A549 treated with GW870086 at 1 μM for 4 hours (cell line): ENCODE results near the gene KERA. TPM values are rescaled to one million over a fixed set of nuclear protein-coding genes. Genes with fewer than 3 reads are reported as not detected.

Experiments
- total RNA-seq: library from RNA; stranded (reverse); fragments of 200-300 nt; extraction: Qiagen RNA extraction; gene quantifications from 5 replicates; pipeline ENCODE4 v1.2.3, GENCODE V29; 2022; ENCODE audit warnings: low read depth

Gene KERA, protein sequence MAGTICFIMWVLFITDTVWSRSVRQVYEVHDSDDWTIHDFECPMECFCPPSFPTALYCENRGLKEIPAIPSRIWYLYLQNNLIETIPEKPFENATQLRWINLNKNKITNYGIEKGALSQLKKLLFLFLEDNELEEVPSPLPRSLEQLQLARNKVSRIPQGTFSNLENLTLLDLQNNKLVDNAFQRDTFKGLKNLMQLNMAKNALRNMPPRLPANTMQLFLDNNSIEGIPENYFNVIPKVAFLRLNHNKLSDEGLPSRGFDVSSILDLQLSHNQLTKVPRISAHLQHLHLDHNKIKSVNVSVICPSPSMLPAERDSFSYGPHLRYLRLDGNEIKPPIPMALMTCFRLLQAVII
- total RNA-seq, result not detected in 5 replicates

DNA sequence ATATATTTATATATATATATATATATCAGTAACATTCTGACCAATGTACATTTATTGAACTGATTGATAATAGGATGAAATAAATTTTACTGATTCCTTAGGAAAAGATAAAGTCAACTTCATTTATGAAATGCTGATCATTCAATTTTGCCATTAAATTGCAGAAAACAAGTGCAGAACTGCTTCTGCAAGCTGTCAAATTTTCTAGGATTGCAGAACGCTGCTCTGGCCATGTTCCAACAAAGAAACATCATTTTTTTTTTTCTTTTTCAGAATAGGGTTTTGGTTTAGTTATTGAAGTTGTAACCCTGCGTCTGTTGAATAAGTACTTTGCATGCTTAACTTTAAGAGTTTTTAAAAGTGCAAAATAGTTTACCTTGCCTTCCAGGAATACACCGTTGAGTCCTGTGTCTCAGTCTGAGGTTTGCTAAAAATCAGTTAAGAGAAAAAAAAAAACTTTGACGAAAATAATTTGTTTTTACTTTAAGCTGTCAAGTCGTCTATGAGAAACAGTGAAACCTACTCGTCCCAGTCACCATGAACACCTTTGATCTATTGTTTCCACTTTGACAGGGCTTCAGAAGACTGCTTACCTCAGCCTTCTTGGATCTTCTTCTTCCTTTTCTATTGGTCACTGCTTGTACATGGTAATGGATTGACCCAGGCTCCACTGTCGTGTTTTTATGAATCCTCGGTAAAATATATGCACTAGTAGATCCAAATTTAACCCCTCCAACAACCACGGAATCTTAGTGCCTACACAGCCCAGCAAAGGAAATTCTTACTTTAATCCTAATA, at the start of gene KERA:
Gene KERA (minus strand): TSS at position 657 of the 798 bp plus-strand sequence. CDS start 1,743 bp downstream, outside the sequence.

DNA sequence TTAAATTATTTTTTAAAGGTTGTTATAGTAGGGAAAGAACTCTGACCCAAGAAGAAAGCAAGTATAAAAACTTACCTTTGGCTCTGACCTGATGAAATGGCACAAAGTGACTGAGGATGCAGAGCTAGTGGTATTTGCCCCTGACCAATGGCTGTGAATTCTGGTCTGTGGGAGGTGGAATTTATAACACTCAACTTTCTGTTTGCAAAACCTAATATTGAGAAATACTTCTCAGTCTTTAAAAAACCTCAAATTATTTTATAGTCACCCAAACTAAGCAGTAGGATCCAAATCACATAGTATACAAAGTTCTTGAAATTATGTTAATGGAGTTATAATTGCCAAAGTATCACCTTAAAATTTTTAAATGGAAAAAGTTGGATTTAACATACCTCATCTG, 53.0 kb downstream of the KERA start, which contains the start of gene EPYC:
Gene EPYC (minus strand): TSS at position 101 of the 400 bp plus-strand sequence. CDS start 2,407 bp downstream, outside the sequence.

Other genes starting within 250 kb of the KERA start
- gene CCER1, start 102.8 kb downstream of the KERA start, total RNA-seq, result not detected in 5 replicates
- gene EPYC, start 53.1 kb downstream of the KERA start, total RNA-seq, result not detected in 5 replicates
- 0.28 to 0.51 TPM (median 0.31 TPM) in 4 of 5 replicates, not detected in the other for gene LUM, start 53.5 kb upstream of the KERA start, total RNA-seq
- gene DCN, start 124.8 kb upstream of the KERA start, total RNA-seq, result 0.09 to 0.21 TPM in 2 of 5 replicates, not detected in the others